ENCODE data around the gene ARAP2.

The ARAP2 gene

GRCh38 chr4:36165631-36166005, 78.7 kb downstream of the ARAP2 start:
- WGBS, 2 experiments = 83 to 92% methylated on average over 1 to 2 of the region's 2 CpGs
- no peak overlapping the region for H3K27ac ChIP-seq (ENCODE audit: insufficient read depth, low read depth, low read length, poor library complexity, severe bottlenecking)
- H3K4me1 ChIP-seq (ENCODE audit: control insufficient read depth, insufficient read depth, low read length) = no peaks in the 10 kb centered on the region
- H3K27me3 ChIP-seq (ENCODE audit: control insufficient read depth, insufficient read depth, low read length, poor library complexity, severe bottlenecking) = no peaks in the 10 kb centered on the region
- no peak overlapping the region for H3K4me3 ChIP-seq (ENCODE audit: insufficient read depth, low read depth, low read length)
- H3K36me3 ChIP-seq (ENCODE audit: control insufficient read depth, insufficient read depth, low read length) = no peaks in the 10 kb centered on the region
- no peaks in the 10 kb centered on the region for H3K9me3 ChIP-seq (ENCODE audit: control insufficient read depth, low read length)

DNA sequence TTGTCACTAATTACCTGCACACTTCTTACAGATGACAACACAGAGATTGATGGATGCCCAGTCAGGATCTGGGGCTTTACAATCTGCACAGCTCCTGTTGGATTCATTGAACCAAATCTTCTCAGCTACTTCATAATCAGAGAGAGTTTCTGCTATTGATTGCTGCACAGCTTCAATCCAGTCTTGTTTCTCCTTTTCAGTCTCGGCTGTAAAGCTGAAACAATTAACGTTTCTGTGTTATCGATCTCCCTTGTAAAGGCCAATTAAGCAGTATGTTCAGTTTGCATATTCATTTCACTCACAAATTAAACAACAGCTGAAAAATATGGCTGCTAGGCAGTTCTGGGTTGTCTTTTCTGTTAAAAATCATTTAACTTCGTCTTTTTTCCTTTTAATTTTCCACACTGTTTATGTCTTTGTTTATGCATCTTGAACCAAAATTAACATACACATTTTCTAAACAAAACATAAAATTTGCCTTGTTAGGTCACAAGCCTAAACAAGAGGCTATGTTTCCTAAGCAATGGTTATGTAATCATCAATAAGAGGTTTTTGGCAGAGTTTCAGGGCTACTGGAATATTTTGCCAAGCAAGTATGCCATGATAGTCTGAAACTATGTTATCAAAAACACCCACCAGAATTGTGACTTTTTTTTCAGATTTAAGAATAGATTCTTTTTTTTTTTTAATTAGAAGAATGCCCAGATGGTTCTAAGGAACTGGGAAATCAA, 79.2 kb downstream of the ARAP2 start:
- Histone ChIP-seq H3K27ac (ENCODE audit: insufficient read depth, low read depth, low read length, poor library complexity, severe bottlenecking) (no peak overlapping the region), H3K4me3 (ENCODE audit: insufficient read depth, low read depth, low read length) (no peak overlapping the region), H3K27me3 (ENCODE audit: control insufficient read depth, insufficient read depth, low read length, poor library complexity, severe bottlenecking) (no peaks in the 10 kb centered on the region), H3K4me1 (ENCODE audit: control insufficient read depth, insufficient read depth, low read length) (no peaks in the 10 kb centered on the region), H3K9me3 (ENCODE audit: control insufficient read depth, low read length) (no peaks in the 10 kb centered on the region), H3K36me3 (ENCODE audit: control insufficient read depth, insufficient read depth, low read length) (no peaks in the 10 kb centered on the region)
- WGBS, 2 experiments = 86 to 99% methylated on average over 4 of the region's 4 CpGs

- Histone ChIP-seq H3K27me3 (ENCODE audit: control insufficient read depth, insufficient read depth, low read length, poor library complexity, severe bottlenecking) (no peaks in the 10 kb centered on the region), H3K9me3 (ENCODE audit: control insufficient read depth, low read length) (no peaks in the 10 kb centered on the region), H3K4me1 (ENCODE audit: control insufficient read depth, insufficient read depth, low read length) (no peaks in the 10 kb centered on the region), H3K4me3 (ENCODE audit: insufficient read depth, low read depth, low read length) (no peak overlapping the region), H3K27ac (ENCODE audit: insufficient read depth, low read depth, low read length, poor library complexity, severe bottlenecking) (no peak overlapping the region), H3K36me3 (ENCODE audit: control insufficient read depth, insufficient read depth, low read length) (no peaks in the 10 kb centered on the region)
- WGBS, 2 experiments = 96% methylated on average over 3 of the region's 3 CpGs
Measured at GRCh38 chr4:36163198-36163597, 81.1 kb downstream of the ARAP2 start.

GRCh38 chr4:36159208-36159607, 85.1 kb downstream of the ARAP2 start:
- H3K36me3 ChIP-seq (ENCODE audit: control insufficient read depth, insufficient read depth, low read length) = no peaks in the 10 kb centered on the region
- H3K9me3 ChIP-seq (ENCODE audit: control insufficient read depth, low read length) = no peaks in the 10 kb centered on the region
- no peaks in the 10 kb centered on the region for H3K4me1 ChIP-seq (ENCODE audit: control insufficient read depth, insufficient read depth, low read length)
- H3K4me3 ChIP-seq (ENCODE audit: insufficient read depth, low read depth, low read length) = no peak overlapping the region
- 81 to 87% methylated on average over 4 of the region's 5 CpGs for WGBS, 2 experiments
- H3K27ac ChIP-seq (ENCODE audit: insufficient read depth, low read depth, low read length, poor library complexity, severe bottlenecking) = no peak overlapping the region
- H3K27me3 ChIP-seq (ENCODE audit: control insufficient read depth, insufficient read depth, low read length, poor library complexity, severe bottlenecking) = no peaks in the 10 kb centered on the region

DNA sequence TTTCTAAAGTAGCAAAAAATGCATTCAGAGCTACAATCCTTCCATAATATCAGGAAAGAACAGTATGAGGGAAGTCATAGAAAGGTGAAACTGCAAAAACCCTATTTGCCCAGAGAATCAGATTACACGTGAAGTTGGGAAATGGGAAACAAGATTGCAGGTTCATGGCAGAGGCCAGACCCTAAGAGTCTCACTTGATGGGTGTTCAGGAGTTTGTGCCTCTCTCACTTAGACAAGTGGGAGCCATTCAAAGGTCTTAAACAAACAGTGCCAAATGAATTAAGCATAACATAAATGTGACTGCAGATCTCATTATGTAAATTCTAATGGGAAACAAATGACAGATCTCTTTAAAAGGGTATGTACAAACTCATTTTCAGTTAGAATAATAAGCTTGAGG, 91.6 kb downstream of the ARAP2 start:
- Histone ChIP-seq H3K36me3 (ENCODE audit: control insufficient read depth, insufficient read depth, low read length) (no peaks in the 10 kb centered on the region), H3K9me3 (ENCODE audit: control insufficient read depth, low read length) (no peaks in the 10 kb centered on the region), H3K4me1 (ENCODE audit: control insufficient read depth, insufficient read depth, low read length) (no peaks in the 10 kb centered on the region), H3K27me3 (ENCODE audit: control insufficient read depth, insufficient read depth, low read length, poor library complexity, severe bottlenecking) (no peaks in the 10 kb centered on the region), H3K27ac (ENCODE audit: insufficient read depth, low read depth, low read length, poor library complexity, severe bottlenecking) (no peak overlapping the region), H3K4me3 (ENCODE audit: insufficient read depth, low read depth, low read length) (no peak overlapping the region)
- 90 to 93% methylated on average over 1 of the region's 1 CpG for WGBS, 2 experiments

DNA sequence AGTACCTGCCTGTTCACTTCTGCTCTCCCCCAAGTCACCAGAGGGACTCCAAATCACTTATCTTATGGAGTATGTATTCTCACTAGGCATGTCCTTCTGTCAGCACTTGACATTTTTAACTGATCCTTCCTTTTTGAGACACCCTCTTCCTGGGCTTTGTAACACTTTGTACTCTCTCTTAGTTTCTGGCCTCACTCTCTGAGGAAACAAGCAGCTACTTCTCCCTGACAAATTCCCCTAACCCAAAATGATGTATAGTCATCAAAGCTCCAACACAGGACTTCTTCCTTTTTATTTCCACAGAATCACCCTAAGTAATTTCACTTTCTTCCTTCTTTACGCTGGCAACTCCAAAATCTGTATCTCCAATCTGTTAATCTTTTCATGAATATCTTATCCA, 101.8 kb downstream of the ARAP2 start:
- Histone ChIP-seq H3K4me3 (ENCODE audit: insufficient read depth, low read depth, low read length) (no peak overlapping the region), H3K27ac (ENCODE audit: insufficient read depth, low read depth, low read length, poor library complexity, severe bottlenecking) (no peak overlapping the region), H3K9me3 (ENCODE audit: control insufficient read depth, low read length) (no peaks in the 10 kb centered on the region), H3K4me1 (ENCODE audit: control insufficient read depth, insufficient read depth, low read length) (no peaks in the 10 kb centered on the region), H3K27me3 (ENCODE audit: control insufficient read depth, insufficient read depth, low read length, poor library complexity, severe bottlenecking) (no peaks in the 10 kb centered on the region), H3K36me3 (ENCODE audit: control insufficient read depth, insufficient read depth, low read length) (no peaks in the 10 kb centered on the region)
- WGBS, 2 experiments = 94% methylated on average over 1 of the region's 1 CpG

- Histone ChIP-seq H3K9me3 (ENCODE audit: control insufficient read depth, low read length) (no peaks in the 10 kb centered on the region), H3K4me3 (ENCODE audit: insufficient read depth, low read depth, low read length) (no peak overlapping the region), H3K4me1 (ENCODE audit: control insufficient read depth, insufficient read depth, low read length) (no peaks in the 10 kb centered on the region), H3K27me3 (ENCODE audit: control insufficient read depth, insufficient read depth, low read length, poor library complexity, severe bottlenecking) (no peaks in the 10 kb centered on the region), H3K36me3 (ENCODE audit: control insufficient read depth, insufficient read depth, low read length) (no peaks in the 10 kb centered on the region), H3K27ac (ENCODE audit: insufficient read depth, low read depth, low read length, poor library complexity, severe bottlenecking) (no peak overlapping the region)
- 100% methylated on average over 1 of the region's 1 CpG; no CpG with 5 or more reads in 1 of the 2 experiments for WGBS, 2 experiments
Measured at GRCh38 chr4:36141186-36141585, 103.1 kb downstream of the ARAP2 start.

DNA sequence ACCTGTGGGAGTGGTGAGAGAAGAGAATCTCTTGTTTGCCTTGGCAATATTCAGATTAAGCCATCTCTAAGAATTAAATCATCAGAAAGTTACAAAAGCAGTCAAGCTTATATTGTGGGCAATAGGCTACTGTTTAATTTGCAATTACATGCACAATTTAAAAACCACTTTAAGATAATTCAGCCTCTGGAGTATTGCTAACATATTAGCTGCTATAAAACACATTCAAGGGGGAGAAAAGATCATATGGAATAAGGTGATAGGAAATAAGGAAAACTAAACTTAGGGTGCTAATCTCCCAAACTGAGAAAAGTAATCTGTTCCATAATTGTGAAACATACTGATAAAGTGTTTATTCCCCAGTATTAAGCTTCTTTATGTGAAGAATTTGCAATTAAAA, 103.9 kb downstream of the ARAP2 start:
- H3K4me1 ChIP-seq (ENCODE audit: control insufficient read depth, insufficient read depth, low read length) = no peaks in the 10 kb centered on the region
- H3K36me3 ChIP-seq (ENCODE audit: control insufficient read depth, insufficient read depth, low read length) = no peaks in the 10 kb centered on the region
- H3K27me3 ChIP-seq (ENCODE audit: control insufficient read depth, insufficient read depth, low read length, poor library complexity, severe bottlenecking) = no peaks in the 10 kb centered on the region
- no peaks in the 10 kb centered on the region for H3K9me3 ChIP-seq (ENCODE audit: control insufficient read depth, low read length)
- H3K27ac ChIP-seq (ENCODE audit: insufficient read depth, low read depth, low read length, poor library complexity, severe bottlenecking) = no peak overlapping the region
- no peak overlapping the region for H3K4me3 ChIP-seq (ENCODE audit: insufficient read depth, low read depth, low read length)

- H3K27me3 ChIP-seq (ENCODE audit: control insufficient read depth, insufficient read depth, low read length, poor library complexity, severe bottlenecking) = no peaks in the 10 kb centered on the region
- H3K4me1 ChIP-seq (ENCODE audit: control insufficient read depth, insufficient read depth, low read length) = no peaks in the 10 kb centered on the region
- no peak overlapping the region for H3K4me3 ChIP-seq (ENCODE audit: insufficient read depth, low read depth, low read length)
- no peaks in the 10 kb centered on the region for H3K36me3 ChIP-seq (ENCODE audit: control insufficient read depth, insufficient read depth, low read length)
- no peaks in the 10 kb centered on the region for H3K9me3 ChIP-seq (ENCODE audit: control insufficient read depth, low read length)
- no peak overlapping the region for H3K27ac ChIP-seq (ENCODE audit: insufficient read depth, low read depth, low read length, poor library complexity, severe bottlenecking)
Measured at GRCh38 chr4:36138220-36138619, 106.1 kb downstream of the ARAP2 start.

GRCh38 chr4:36137336-36137735, 107.0 kb downstream of the ARAP2 start:
- no peak overlapping the region for H3K4me3 ChIP-seq (ENCODE audit: insufficient read depth, low read depth, low read length)
- H3K36me3 ChIP-seq (ENCODE audit: control insufficient read depth, insufficient read depth, low read length) = no peaks in the 10 kb centered on the region
- 88 to 92% methylated on average over 3 of the region's 4 CpGs for WGBS, 2 experiments
- H3K9me3 ChIP-seq (ENCODE audit: control insufficient read depth, low read length) = no peaks in the 10 kb centered on the region
- no peaks in the 10 kb centered on the region for H3K27me3 ChIP-seq (ENCODE audit: control insufficient read depth, insufficient read depth, low read length, poor library complexity, severe bottlenecking)
- H3K27ac ChIP-seq (ENCODE audit: insufficient read depth, low read depth, low read length, poor library complexity, severe bottlenecking) = no peak overlapping the region
- H3K4me1 ChIP-seq (ENCODE audit: control insufficient read depth, insufficient read depth, low read length) = no peaks in the 10 kb centered on the region

- no peaks in the 10 kb centered on the region for H3K4me1 ChIP-seq (ENCODE audit: control insufficient read depth, insufficient read depth, low read length)
- no peaks in the 10 kb centered on the region for H3K9me3 ChIP-seq (ENCODE audit: control insufficient read depth, low read length)
- no peak overlapping the region for H3K27ac ChIP-seq (ENCODE audit: insufficient read depth, low read depth, low read length, poor library complexity, severe bottlenecking)
- 90 to 97% methylated on average over 2 to 3 of the region's 3 CpGs for WGBS, 2 experiments
- no peaks in the 10 kb centered on the region for H3K36me3 ChIP-seq (ENCODE audit: control insufficient read depth, insufficient read depth, low read length)
- no peak overlapping the region for H3K4me3 ChIP-seq (ENCODE audit: insufficient read depth, low read depth, low read length)
- H3K27me3 ChIP-seq (ENCODE audit: control insufficient read depth, insufficient read depth, low read length, poor library complexity, severe bottlenecking) = no peaks in the 10 kb centered on the region
Measured at GRCh38 chr4:36133658-36134057, 110.7 kb downstream of the ARAP2 start.
